Natural killer cell (primary cell): ENCODE measurements around the gene KRT31. TPM values are rescaled to one million over a fixed set of nuclear protein-coding genes. Genes with fewer than 3 reads are reported as not detected.

Experiments used
- ATAC-seq, 3 donors: fragments of 150-1000 bp in 2 of 3; fragments of 200-7000 bp in 1 of 3; cut with Tn5 transposase; 1 replicate in 1 of 3; 2 replicates in 2 of 3; pipeline ENCODE4 v1.10.0; 2021; ENCODE audit warnings: mild to moderate bottlenecking in 2 of 3, moderate library complexity in 2 of 3
- DNase-seq, 2 donors: peaks; one replicate each; pipeline versions ENCODE4 v3.0.0 to v3.0.0-alpha.2; 2013 to 2021; ENCODE audit warnings: mixed read lengths in 1 of 2
- H3K27ac ChIP-seq: one replicate; pipeline ENCODE4 v1.5.1; 2013; ENCODE audit warnings: mild to moderate bottlenecking, low read length
- H3K27me3 ChIP-seq: one replicate; pipeline ENCODE4 v1.6.1; 2013; ENCODE audit warnings: low read length; ENCODE audit not compliant: control insufficient read depth, insufficient read depth
- H3K36me3 ChIP-seq: one replicate; pipeline ENCODE4 v1.6.1; 2013; ENCODE audit warnings: low read length; ENCODE audit not compliant: control insufficient read depth, insufficient read depth
- H3K4me1 ChIP-seq: one replicate; pipeline ENCODE4 v1.6.1; 2013; ENCODE audit warnings: low read length; ENCODE audit not compliant: control insufficient read depth, insufficient read depth
- H3K4me3 ChIP-seq: one replicate; pipeline ENCODE4 v1.5.1; 2013; ENCODE audit warnings: low read length
- H3K9me3 ChIP-seq: one replicate; pipeline ENCODE4 v1.6.1; 2013; ENCODE audit warnings: low read length; ENCODE audit not compliant: control insufficient read depth, insufficient read depth
- H3K27ac Mint-ChIP-seq, 2 donors: one replicate each; pipeline ENCODE4 v1.8.0; 2022; ENCODE audit warnings: mild to moderate bottlenecking in 2 of 2, mixed read lengths in 2 of 2, moderate library complexity in 1 of 2
- H3K27me3 Mint-ChIP-seq, 2 donors: one replicate each; pipeline ENCODE4 v1.8.0; 2022; ENCODE audit warnings: low read depth in 2 of 2, mixed read lengths in 2 of 2
- H3K36me3 Mint-ChIP-seq: one replicate; pipeline ENCODE4 v1.8.0; 2022; ENCODE audit warnings: mixed read lengths
- H3K4me1 Mint-ChIP-seq, 2 donors: one replicate each; pipeline ENCODE4 v1.8.0; 2022; ENCODE audit warnings: mixed read lengths in 2 of 2
- H3K4me3 Mint-ChIP-seq: one replicate; pipeline ENCODE4 v1.8.0; 2022; ENCODE audit warnings: mild to moderate bottlenecking, moderate library complexity, mixed read lengths
- H3K9me3 Mint-ChIP-seq, 2 donors: one replicate each; pipeline ENCODE4 v1.8.0; 2022; ENCODE audit warnings: mixed read lengths in 2 of 2
- WGBS: methylation state at CpG from one replicate; pipeline ENCODE4 v1.1.7; 2013; ENCODE audit warnings: missing lambda C conversion rate; ENCODE audit not compliant: insufficient coverage; 5-methylcytosine and 5-hydroxymethylcytosine counted together
- intact Hi-C: fragments of 100-400 bp; cut with micrococcal nuclease; formaldehyde crosslinking; loops from one replicate; pipeline ENCODE4 v1.14.2; 2022
- total RNA-seq, 4 donors: library from RNA; stranded (reverse); fragments of 120-200 nt in 1 of 4; gene quantifications; one replicate each; pipeline versions ENCODE4 v1.2.3 to v1.2.4, GENCODE V29; 2013 to 2022
- TF ChIP-seq, protein P1 (sequence below): fragments of 200-600 bp; IDR thresholded peaks from one replicate; pipeline ENCODE4 v1.8.0; 2022; ENCODE audit warnings: antibody characterized with exemption

Gene KRT31
- total RNA-seq, 3 donors from 2014 or later (not counting 1 experiment from before 2014, with no cell fraction given), result not detected

DNA sequence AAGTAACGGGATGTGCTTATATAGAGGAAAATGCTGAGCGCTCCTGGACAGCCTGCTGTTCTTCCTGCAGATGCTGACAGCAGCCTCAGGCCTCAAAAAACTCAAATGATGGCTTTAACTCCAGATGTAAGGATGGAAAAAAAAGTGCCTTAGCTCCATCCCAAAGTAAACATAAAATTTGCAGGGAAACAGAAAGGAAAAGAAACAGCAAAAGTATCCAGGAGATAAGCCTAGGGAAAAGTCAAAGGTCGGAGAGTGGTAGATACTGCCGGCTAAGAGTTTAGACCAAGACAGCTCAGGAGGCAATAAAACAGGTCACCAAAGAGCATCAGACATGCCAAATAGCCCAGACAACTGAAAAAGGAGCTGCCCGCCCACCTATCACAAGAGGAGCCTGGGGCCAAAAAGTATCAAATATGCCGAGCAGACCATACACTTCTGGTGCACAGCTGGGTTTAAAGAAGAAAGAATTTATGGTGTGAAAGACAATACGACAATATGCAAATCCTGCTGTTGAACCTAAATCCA lies 6.9 kb downstream of the KRT31 start:
- Histone ChIP-seq H3K4me1 (no peaks in the 10 kb centered on the region), H3K27me3 (no peaks in the 10 kb centered on the region), H3K4me3 (no peak overlapping the region), H3K9me3 (peaks cover 2% of the 10 kb centered on the region), H3K36me3 (no peaks in the 10 kb centered on the region), H3K27ac (no peak overlapping the region)
- TF ChIP-seq, protein P1, sequence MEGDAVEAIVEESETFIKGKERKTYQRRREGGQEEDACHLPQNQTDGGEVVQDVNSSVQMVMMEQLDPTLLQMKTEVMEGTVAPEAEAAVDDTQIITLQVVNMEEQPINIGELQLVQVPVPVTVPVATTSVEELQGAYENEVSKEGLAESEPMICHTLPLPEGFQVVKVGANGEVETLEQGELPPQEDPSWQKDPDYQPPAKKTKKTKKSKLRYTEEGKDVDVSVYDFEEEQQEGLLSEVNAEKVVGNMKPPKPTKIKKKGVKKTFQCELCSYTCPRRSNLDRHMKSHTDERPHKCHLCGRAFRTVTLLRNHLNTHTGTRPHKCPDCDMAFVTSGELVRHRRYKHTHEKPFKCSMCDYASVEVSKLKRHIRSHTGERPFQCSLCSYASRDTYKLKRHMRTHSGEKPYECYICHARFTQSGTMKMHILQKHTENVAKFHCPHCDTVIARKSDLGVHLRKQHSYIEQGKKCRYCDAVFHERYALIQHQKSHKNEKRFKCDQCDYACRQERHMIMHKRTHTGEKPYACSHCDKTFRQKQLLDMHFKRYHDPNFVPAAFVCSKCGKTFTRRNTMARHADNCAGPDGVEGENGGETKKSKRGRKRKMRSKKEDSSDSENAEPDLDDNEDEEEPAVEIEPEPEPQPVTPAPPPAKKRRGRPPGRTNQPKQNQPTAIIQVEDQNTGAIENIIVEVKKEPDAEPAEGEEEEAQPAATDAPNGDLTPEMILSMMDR, result no peak
- no peak overlapping the region for H3K4me3 Mint-ChIP-seq
- intact Hi-C loops, result no loop called here
- DNase-seq (no peak), ATAC-seq (no peak)
- no peak overlapping the region for H3K27ac Mint-ChIP-seq
- peaks cover 14 to 55% of the 10 kb centered on the region in 2 donors for H3K27me3 Mint-ChIP-seq
- 67% methylated on average over 6 of the region's 7 CpGs for WGBS
- peaks cover 4 to 7% of the 10 kb centered on the region in 2 donors for H3K9me3 Mint-ChIP-seq
- H3K36me3 Mint-ChIP-seq, result peaks cover 16% of the 10 kb centered on the region
- no peaks in the 10 kb centered on the region for H3K4me1 Mint-ChIP-seq

DNA sequence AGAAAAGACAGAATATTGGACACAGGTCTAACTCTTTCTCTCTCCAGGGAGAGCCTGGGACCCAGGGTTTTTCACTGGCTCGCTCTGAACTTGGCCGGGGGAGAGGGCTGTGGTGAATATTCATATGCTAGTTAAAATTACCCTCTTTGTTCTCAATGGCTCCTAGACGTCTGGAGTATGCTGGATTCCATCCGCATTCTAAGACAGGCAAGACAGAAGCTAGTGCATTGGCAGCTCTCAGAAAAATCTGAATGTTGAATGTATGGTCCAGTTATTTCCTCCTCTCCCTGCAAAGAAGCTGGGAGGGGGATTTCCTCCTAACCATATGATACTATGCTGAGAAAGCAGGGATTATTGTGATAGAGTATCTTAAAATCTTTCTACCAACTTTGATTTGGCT lies 9.7 kb downstream of the KRT31 start:
- Histone ChIP-seq H3K9me3 (peaks cover 2% of the 10 kb centered on the region), H3K36me3 (no peaks in the 10 kb centered on the region), H3K4me3 (no peak overlapping the region), H3K27me3 (no peaks in the 10 kb centered on the region), H3K4me1 (no peaks in the 10 kb centered on the region), H3K27ac (no peak overlapping the region)
- intact Hi-C loops, result no loop called here
- no peak overlapping the region for H3K27ac Mint-ChIP-seq
- WGBS, result 83% methylated on average over 2 of the region's 4 CpGs
- peaks cover 20 to 75% of the 10 kb centered on the region in 2 donors for H3K27me3 Mint-ChIP-seq
- H3K9me3 Mint-ChIP-seq, result peaks cover 4 to 7% of the 10 kb centered on the region in 2 donors
- DNase-seq, result no peak
- H3K36me3 Mint-ChIP-seq, result peaks cover 16% of the 10 kb centered on the region
- H3K4me3 Mint-ChIP-seq, result no peak overlapping the region
- TF ChIP-seq, protein P1, result no peak
- H3K4me1 Mint-ChIP-seq, result no peaks in the 10 kb centered on the region
- ATAC-seq, result no peak

DNA sequence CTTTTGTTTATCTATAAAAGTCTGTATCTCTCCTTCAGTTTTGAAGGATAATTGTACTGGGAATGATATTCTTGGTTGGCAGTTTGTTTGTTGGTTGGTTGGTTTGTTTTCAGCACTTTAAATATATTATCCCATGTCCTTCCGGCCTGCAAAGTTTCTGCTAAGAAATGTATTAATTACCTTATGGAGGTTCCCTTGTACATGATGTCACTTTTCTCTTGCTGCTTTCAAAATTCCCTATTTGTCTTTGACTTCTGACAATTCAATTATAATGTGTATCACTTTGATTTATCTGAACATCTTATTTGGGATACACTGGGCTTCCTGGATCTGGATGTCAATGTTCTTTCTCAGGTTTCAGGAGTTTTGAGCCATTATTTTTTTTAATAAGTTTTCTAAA lies 11.2 kb downstream of the KRT31 start:
- H3K9me3 Mint-ChIP-seq, result peaks cover 4 to 7% of the 10 kb centered on the region in 2 donors
- H3K36me3 Mint-ChIP-seq, result peaks cover 16% of the 10 kb centered on the region
- H3K4me1 ChIP-seq, result no peaks in the 10 kb centered on the region
- peaks cover 20 to 65% of the 10 kb centered on the region in 2 donors for H3K27me3 Mint-ChIP-seq
- no peak overlapping the region for H3K27ac Mint-ChIP-seq
- ATAC-seq (no peak), DNase-seq (no peak)
- H3K27ac ChIP-seq, result no peak overlapping the region
- WGBS, result no CpG with 5 or more reads among the region's 1 CpG
- H3K4me3 Mint-ChIP-seq, result no peak overlapping the region
- H3K4me1 Mint-ChIP-seq, result no peaks in the 10 kb centered on the region
- no peak overlapping the region for H3K4me3 ChIP-seq
- peaks cover 2% of the 10 kb centered on the region for H3K9me3 ChIP-seq
- TF ChIP-seq, protein P1, result no peak
- intact Hi-C loops, result no loop called here
- H3K36me3 ChIP-seq, result no peaks in the 10 kb centered on the region
- H3K27me3 ChIP-seq, result no peaks in the 10 kb centered on the region

DNA sequence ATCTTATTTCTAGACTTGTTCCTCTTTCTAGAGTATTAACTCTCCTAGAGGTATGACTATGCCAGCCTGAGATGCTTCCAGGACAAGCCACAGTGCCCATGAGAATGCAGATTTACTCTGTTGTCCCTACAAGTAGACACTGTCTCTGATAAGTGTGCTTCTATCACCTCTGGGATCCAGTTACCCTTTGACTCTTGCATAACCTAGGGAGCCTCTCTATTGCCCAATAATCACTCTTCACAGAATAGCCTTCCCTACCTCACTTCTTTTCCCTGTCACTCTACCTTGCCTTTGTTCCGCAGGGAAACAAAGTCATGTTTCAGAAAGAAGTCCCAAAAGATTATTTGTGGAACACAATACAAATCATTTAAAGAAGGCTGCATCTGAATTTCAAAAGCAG lies 13.7 kb downstream of the KRT31 start:
- no peaks in the 10 kb centered on the region for H3K36me3 ChIP-seq
- no peak overlapping the region for H3K4me3 ChIP-seq
- ATAC-seq (no peak), DNase-seq (no peak)
- Mint-ChIP-seq H3K27ac (no peak overlapping the region), H3K4me3 (no peak overlapping the region), H3K27me3 (peaks cover 20 to 54% of the 10 kb centered on the region in 2 donors), H3K4me1 (no peaks in the 10 kb centered on the region), H3K36me3 (peaks cover 16% of the 10 kb centered on the region), H3K9me3 (peaks cover 4 to 7% of the 10 kb centered on the region in 2 donors)
- H3K27me3 ChIP-seq, result no peaks in the 10 kb centered on the region
- intact Hi-C loops, result no loop called here
- TF ChIP-seq, protein P1, result no peak
- H3K27ac ChIP-seq, result no peak overlapping the region
- WGBS, result 93% methylated on average over 1 of the region's 1 CpG
- H3K9me3 ChIP-seq, result peaks cover 2% of the 10 kb centered on the region
- no peaks in the 10 kb centered on the region for H3K4me1 ChIP-seq
